ENCODE data around the gene RFX2.

- TF ChIP-seq YY1 (IDR thresholded peaks at IDR 0.05; ENCODE audit: insufficient read depth, insufficient read length), result no peak
- no peak for TF ChIP-seq SUZ12 (IDR thresholded peaks at IDR 0.05; ENCODE audit: extremely low read depth, insufficient read depth, insufficient read length)
Measured at GRCh38 chr19:6125571-6125989, 15.3 kb upstream of the RFX2 start.

Data from NT2/D1 (cell line).